Mesenchymal stem cell (in vitro differentiated cells and primary cell): ENCODE data around the gene SLC50A1.

ENCODE experiments used
- DNase-seq: peaks from one replicate; pipeline ENCODE4 v3.0.0-alpha.2; 2013
- H2AFZ ChIP-seq: one replicate; pipeline ENCODE4 v1.6.1; 2013; ENCODE audit warnings: low read depth, mild to moderate bottlenecking, control low read depth, inconsistent platforms, low read length, moderate library complexity
- H2AK5ac ChIP-seq: 2 replicates; pipeline ENCODE4 v1.6.1; 2013; ENCODE audit warnings: low read length, moderate library complexity, mild to moderate bottlenecking, inconsistent platforms; ENCODE audit not compliant: severe bottlenecking
- H2BK120ac ChIP-seq: one replicate; pipeline ENCODE4 v1.6.1; 2013; ENCODE audit warnings: low read depth, mild to moderate bottlenecking, inconsistent platforms, low read length, moderate library complexity
- H2BK12ac ChIP-seq, 2 experiments: one replicate each; pipeline ENCODE4 v1.6.1; 2013; ENCODE audit warnings: inconsistent platforms in 2 of 2, low read length in 2 of 2, mild to moderate bottlenecking in 2 of 2, moderate library complexity in 2 of 2, control low read depth in 1 of 2
- H2BK15ac ChIP-seq: one replicate; pipeline ENCODE4 v1.6.1; 2013; ENCODE audit warnings: mild to moderate bottlenecking, low read depth, inconsistent platforms; ENCODE audit not compliant: poor library complexity, severe bottlenecking
- H2BK5ac ChIP-seq: 2 replicates; pipeline ENCODE4 v1.6.1; 2013; ENCODE audit warnings: low read depth, mild to moderate bottlenecking, low read length, control low read depth, inconsistent platforms; ENCODE audit not compliant: poor library complexity, severe bottlenecking
- H3K14ac ChIP-seq, 2 experiments: one replicate each; pipeline ENCODE4 v1.6.1; 2013; ENCODE audit warnings: inconsistent platforms in 2 of 2, low read length in 2 of 2, control low read depth in 1 of 2, mild to moderate bottlenecking in 1 of 2, moderate library complexity in 1 of 2
- H3K18ac ChIP-seq, 2 experiments: one replicate each; pipeline ENCODE4 v1.6.1; 2013; ENCODE audit warnings: inconsistent platforms in 2 of 2, low read length in 2 of 2, control low read depth in 1 of 2, low read depth in 1 of 2, mild to moderate bottlenecking in 1 of 2
- H3K23ac ChIP-seq, 2 experiments: one replicate each; pipeline ENCODE4 v1.6.1; 2013; ENCODE audit warnings: inconsistent platforms in 2 of 2, low read length in 2 of 2, mild to moderate bottlenecking in 2 of 2, moderate library complexity in 2 of 2, control low read depth in 1 of 2
- H3K27ac ChIP-seq: 2 replicates; pipeline ENCODE4 v1.5.1; 2013; ENCODE audit warnings: mild to moderate bottlenecking, moderate library complexity, low read length, control low read depth, inconsistent platforms; ENCODE audit not compliant: poor library complexity, severe bottlenecking
- H3K27me3 ChIP-seq, 2 experiments: 2 replicates each; pipeline versions ENCODE4 v1.6.1 to v1.7.0; 2013; ENCODE audit warnings: low read length in 2 of 2, mild to moderate bottlenecking in 2 of 2, moderate library complexity in 2 of 2, control low read depth in 1 of 2, inconsistent platforms in 1 of 2; ENCODE audit not compliant: control insufficient read depth in 1 of 2, insufficient read depth in 1 of 2
- H3K36me3 ChIP-seq, 2 experiments: 2 replicates each; pipeline versions ENCODE4 v1.6.1 to v1.7.0; 2013; ENCODE audit warnings: low read length in 2 of 2, control low read depth in 1 of 2, inconsistent platforms in 1 of 2, low read depth in 1 of 2, mild to moderate bottlenecking in 1 of 2; ENCODE audit not compliant: insufficient read depth in 2 of 2, control insufficient read depth in 1 of 2
- H3K4ac ChIP-seq, 2 experiments: one replicate each; pipeline ENCODE4 v1.6.1; 2013; ENCODE audit warnings: inconsistent platforms in 2 of 2, low read length in 2 of 2, mild to moderate bottlenecking in 2 of 2, moderate library complexity in 2 of 2, control low read depth in 1 of 2, low read depth in 1 of 2
- H3K4me1 ChIP-seq: 2 replicates; pipeline ENCODE4 v1.6.1; 2013; ENCODE audit warnings: low read depth, low read length, control low read depth; ENCODE audit not compliant: control insufficient read depth, insufficient read depth
- H3K4me2 ChIP-seq: 2 replicates; pipeline ENCODE4 v1.6.1; 2013; ENCODE audit warnings: low read length, mild to moderate bottlenecking, inconsistent platforms; ENCODE audit not compliant: poor library complexity, severe bottlenecking
- H3K4me3 ChIP-seq, 2 experiments: 2 replicates each; pipeline versions ENCODE4 v1.5.1 to v1.7.0; 2013; ENCODE audit warnings: low read length in 2 of 2, mild to moderate bottlenecking in 2 of 2, control low read depth in 1 of 2, low read depth in 1 of 2; ENCODE audit not compliant: insufficient read depth in 1 of 2
- H3K79me1 ChIP-seq: replicated peaks from 2 replicates; pipeline ENCODE4 v1.6.1; 2013; ENCODE audit warnings: mild to moderate bottlenecking, control low read depth, low read length, inconsistent platforms; ENCODE audit not compliant: poor library complexity, severe bottlenecking
- H3K9ac ChIP-seq: 2 replicates; pipeline ENCODE4 v1.7.0; 2013; ENCODE audit warnings: mild to moderate bottlenecking, low read length, moderate library complexity
- H3K9me3 ChIP-seq: 2 replicates; pipeline ENCODE4 v1.7.0; 2013; ENCODE audit warnings: mild to moderate bottlenecking, low read length; ENCODE audit not compliant: control insufficient read depth
- H4K8ac ChIP-seq: one replicate; pipeline ENCODE4 v1.6.1; 2013; ENCODE audit warnings: inconsistent platforms, mild to moderate bottlenecking, low read length, moderate library complexity
- H4K91ac ChIP-seq: one replicate; pipeline ENCODE4 v1.6.1; 2013; ENCODE audit warnings: mild to moderate bottlenecking, low read length, inconsistent platforms
- whole genome bisulfite sequencing: methylation state at CpG from one replicate; pipeline ENCODE4 v1.1.7; 2013; ENCODE audit warnings: mixed read lengths; 5-methylcytosine and 5-hydroxymethylcytosine counted together

The SLC50A1 gene

DNA sequence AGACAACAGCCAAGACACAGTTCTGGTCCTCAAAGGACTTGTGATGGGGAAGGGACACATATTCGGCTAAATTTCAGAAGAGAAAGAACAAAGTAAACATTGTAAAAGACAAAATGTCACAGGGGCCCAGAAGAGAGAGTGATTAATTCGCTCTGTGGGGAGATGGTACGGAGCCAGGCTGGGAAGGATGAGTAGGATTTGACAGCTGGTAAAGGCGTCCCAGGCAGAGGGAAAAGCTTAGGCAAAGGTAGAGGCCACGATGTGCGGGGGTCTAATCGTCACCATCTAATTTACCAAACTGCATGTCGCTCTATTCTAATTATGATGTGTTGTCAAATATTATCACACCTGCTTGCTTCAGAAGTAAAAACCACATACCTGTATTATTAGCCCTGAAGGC lies 25.3 kb upstream of the SLC50A1 start:
- Histone ChIP-seq H4K8ac (no peak overlapping the region), H3K14ac (no peak overlapping the region)

DNA sequence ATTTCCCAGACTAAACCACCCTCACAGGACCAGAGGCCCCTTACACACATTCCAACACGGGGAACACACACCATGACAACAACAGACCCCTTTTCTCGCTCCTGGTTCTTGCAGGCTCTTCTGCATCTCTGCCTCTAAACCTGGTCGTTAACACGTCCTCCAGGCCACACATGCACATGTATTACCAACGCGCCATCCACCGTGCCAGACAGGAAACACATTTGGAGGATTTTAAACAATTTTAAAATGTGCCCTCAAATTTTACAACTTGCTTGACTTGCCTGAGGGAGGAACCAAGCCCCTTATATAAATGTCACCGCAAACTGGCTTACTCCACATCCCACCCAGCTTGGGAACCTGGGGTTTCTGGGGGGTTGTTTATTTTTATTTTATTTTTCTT lies 24.8 kb upstream of the SLC50A1 start:
- no peak overlapping the region for H2AK5ac ChIP-seq
- no peak overlapping the region for H2BK15ac ChIP-seq
- H3K9me3 ChIP-seq: no peaks in the 10 kb centered on the region
- no peak overlapping the region for H3K4me2 ChIP-seq
- H3K4me3 ChIP-seq: no peak overlapping the region
- H2AFZ ChIP-seq: no peak overlapping the region
- H3K14ac ChIP-seq: no peak overlapping the region
- H4K91ac ChIP-seq: no peak overlapping the region
- H3K4ac ChIP-seq: no peak overlapping the region
- no peak overlapping the region for H2BK5ac ChIP-seq
- H3K79me1 ChIP-seq: no peaks in the 10 kb centered on the region
- H3K4me1 ChIP-seq: no peaks in the 10 kb centered on the region
- H3K36me3 ChIP-seq: no peaks in the 10 kb centered on the region
- H4K8ac ChIP-seq: no peak overlapping the region
- 73% methylated on average over 7 of the region's 8 CpGs for WGBS
- no peak overlapping the region for H3K23ac ChIP-seq
- no peak overlapping the region for H2BK12ac ChIP-seq
- H2BK120ac ChIP-seq: no peak overlapping the region
- no peak overlapping the region for H3K27ac ChIP-seq
- H3K9ac ChIP-seq: no peak overlapping the region
- no peak for DNase-seq
- no peak overlapping the region for H3K18ac ChIP-seq
- peaks cover 26 to 49% of the 10 kb centered on the region in 2 experiments for H3K27me3 ChIP-seq

More for the DNA sequence above, 25.3 kb upstream of the SLC50A1 start:
- WGBS: 88% methylated on average over 6 of the region's 8 CpGs
- H3K9ac ChIP-seq: no peak overlapping the region
- H3K27me3 ChIP-seq: peaks cover 31 to 51% of the 10 kb centered on the region in 2 experiments
- H3K4me3 ChIP-seq: no peak overlapping the region
- no peak overlapping the region for H2AFZ ChIP-seq
- H3K4ac ChIP-seq: no peak overlapping the region
- no peaks in the 10 kb centered on the region for H3K36me3 ChIP-seq
- H2BK15ac ChIP-seq: no peak overlapping the region
- H2BK120ac ChIP-seq: no peak overlapping the region
- no peak overlapping the region for H4K91ac ChIP-seq
- H3K79me1 ChIP-seq: no peaks in the 10 kb centered on the region
- no peak overlapping the region for H2BK12ac ChIP-seq
- H2AK5ac ChIP-seq: no peak overlapping the region
- no peaks in the 10 kb centered on the region for H3K9me3 ChIP-seq
- no peaks in the 10 kb centered on the region for H3K4me1 ChIP-seq
- no peak overlapping the region for H3K27ac ChIP-seq
- DNase-seq: no peak
- no peak overlapping the region for H3K23ac ChIP-seq
- H2BK5ac ChIP-seq: no peak overlapping the region
- H3K4me2 ChIP-seq: no peak overlapping the region
- no peak overlapping the region for H3K18ac ChIP-seq

DNA sequence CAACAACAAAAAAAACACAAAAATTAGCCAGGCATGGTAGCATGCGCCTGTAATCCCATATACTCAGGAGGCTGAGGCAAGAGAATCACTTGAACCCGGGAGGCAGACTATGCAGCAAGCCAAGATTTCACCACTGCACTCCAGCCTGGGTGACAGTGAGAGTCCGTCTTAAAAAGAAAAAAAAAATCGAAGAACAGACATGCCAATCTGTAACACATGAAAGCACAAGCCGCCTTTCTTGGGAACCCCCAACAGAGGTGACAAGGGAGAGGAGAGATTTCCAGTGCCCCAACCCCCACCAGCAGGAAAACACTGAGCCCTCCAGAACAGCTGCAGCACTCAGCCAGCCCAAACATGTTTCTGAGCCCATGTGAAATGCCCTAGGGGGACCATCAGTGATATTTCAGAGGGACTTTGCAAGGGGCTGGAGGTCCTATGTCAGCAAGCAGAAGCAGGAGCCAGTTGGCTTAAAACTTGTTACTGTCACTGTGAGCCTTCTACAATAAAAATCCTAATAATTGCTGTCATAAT lies 22.1 kb upstream of the SLC50A1 start:
- 75% methylated on average over 4 of the region's 5 CpGs for WGBS

DNA sequence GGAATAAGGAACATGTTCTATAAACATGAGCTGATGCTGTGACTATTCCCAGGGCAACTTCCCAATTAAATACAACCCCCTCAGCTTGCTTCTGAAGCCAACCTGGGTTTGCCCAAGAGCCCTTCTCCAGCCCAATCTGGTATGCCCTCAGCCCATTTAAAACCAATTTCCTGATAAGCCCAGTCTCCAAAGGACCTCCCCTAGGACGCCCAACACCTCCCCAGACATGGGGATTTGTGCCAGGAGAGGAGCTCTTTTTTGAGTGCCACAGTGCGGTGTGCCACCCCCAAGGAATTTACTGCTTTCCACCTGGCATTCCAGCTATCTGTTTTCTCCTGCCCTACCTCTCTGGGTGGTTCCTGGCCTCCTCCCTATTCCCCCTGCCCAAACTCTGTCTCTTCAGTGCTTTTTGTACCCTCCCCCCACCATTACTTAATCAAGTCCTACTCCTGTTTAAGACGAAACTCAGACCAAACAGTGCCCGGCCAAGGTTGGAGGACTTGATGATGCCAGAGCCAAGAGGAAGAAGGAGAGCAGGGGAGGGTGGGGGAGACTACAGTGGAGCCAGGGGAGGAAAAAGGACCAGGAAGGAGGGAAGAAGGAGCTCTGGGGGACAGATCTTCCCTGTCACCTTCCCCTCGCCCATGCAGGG lies 19.4 kb upstream of the SLC50A1 start:
- Histone ChIP-seq H3K14ac (no peak overlapping the region), H3K36me3 (no peaks in the 10 kb centered on the region), H4K8ac (no peak overlapping the region), H3K4ac (no peak overlapping the region), H3K27me3 (peaks cover 37 to 60% of the 10 kb centered on the region in 2 experiments), H3K27ac (no peak overlapping the region), H3K23ac (no peak overlapping the region), H2BK5ac (no peak overlapping the region), H2AK5ac (no peak overlapping the region), H2BK12ac (no peak overlapping the region), H3K9ac (no peak overlapping the region), H3K18ac (no peak overlapping the region), H3K79me1 (no peaks in the 10 kb centered on the region), H2BK120ac (no peak overlapping the region), H3K9me3 (no peaks in the 10 kb centered on the region), H3K4me3 (no peak overlapping the region), H4K91ac (no peak overlapping the region), H2BK15ac (no peak overlapping the region), H3K4me1 (no peaks in the 10 kb centered on the region), H2AFZ (no peak overlapping the region), H3K4me2 (no peak overlapping the region)
- 74% methylated on average over 5 of the region's 5 CpGs for WGBS
- no peak for DNase-seq

More for the DNA sequence above, 22.1 kb upstream of the SLC50A1 start:
- Histone ChIP-seq H3K9me3 (no peaks in the 10 kb centered on the region), H3K36me3 (no peaks in the 10 kb centered on the region), H3K4me1 (no peaks in the 10 kb centered on the region), H4K8ac (no peak overlapping the region), H3K4ac (no peak overlapping the region), H3K23ac (no peak overlapping the region), H3K14ac (no peak overlapping the region), H3K27ac (no peak overlapping the region), H4K91ac (no peak overlapping the region), H3K79me1 (no peaks in the 10 kb centered on the region), H2BK15ac (no peak overlapping the region), H2AFZ (no peak overlapping the region), H2AK5ac (no peak overlapping the region), H3K4me3 (no peak overlapping the region), H3K4me2 (no peak overlapping the region), H2BK120ac (no peak overlapping the region), H3K9ac (no peak overlapping the region), H3K18ac (no peak overlapping the region), H2BK5ac (no peak overlapping the region), H3K27me3 (peaks cover 21 to 47% of the 10 kb centered on the region in 2 experiments), H2BK12ac (no peak overlapping the region)
- DNase-seq: no peak
